ENCODE data around the gene WDR35.
"Not testable (repeated sequence)": the region's sequence is repeated elsewhere in the genome, so short reads cannot be mapped to it uniquely, and the experiment has no call there.

Gene WDR35

GRCh38 chr2:19891971-19892370, 97.9 kb downstream of the WDR35 start:
- DNase-seq = not testable (repeated sequence)

DNA sequence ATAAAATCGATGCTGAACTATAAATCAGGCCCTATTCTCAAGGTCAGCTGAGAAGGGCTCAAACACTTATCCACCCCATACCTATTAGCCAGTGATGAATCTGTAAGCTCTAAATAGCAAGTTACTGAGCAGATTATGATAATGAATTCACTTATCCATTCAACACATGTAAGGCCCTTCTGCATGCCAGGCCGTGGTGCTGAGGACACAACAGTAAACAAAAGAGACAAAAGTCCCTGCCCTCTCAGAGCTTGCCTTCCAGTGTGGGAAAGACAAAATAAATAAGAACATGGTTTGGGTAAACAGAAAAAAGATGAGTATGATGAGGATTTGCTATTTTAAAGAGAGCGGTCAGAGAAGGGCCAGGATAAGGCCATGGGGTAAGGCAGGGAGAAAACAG, 99.8 kb downstream of the WDR35 start:
- no peak for DNase-seq

DNA sequence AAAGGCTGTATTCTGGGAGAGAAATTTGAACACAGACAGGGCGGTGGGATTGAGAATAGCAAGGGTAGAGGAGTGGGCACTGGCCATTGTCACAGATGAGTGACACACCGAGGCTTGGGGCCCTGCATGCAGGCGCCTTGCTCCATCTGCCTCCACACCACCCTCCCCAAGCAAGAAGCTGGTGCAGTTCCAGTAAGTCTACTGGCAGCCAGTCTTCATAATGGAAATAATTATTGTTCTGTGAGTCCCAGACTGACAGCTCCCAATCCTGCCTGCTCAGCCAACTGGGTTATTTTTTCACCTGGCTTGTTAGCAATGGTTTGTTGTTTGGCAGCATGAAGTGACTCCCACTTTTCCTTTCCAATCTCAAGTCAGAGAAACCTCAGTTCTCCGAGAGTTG, 101.1 kb downstream of the WDR35 start:
- no peak for DNase-seq

GRCh38 chr2:19887510-19887909, 102.4 kb downstream of the WDR35 start:
- no peak for DNase-seq

DNA sequence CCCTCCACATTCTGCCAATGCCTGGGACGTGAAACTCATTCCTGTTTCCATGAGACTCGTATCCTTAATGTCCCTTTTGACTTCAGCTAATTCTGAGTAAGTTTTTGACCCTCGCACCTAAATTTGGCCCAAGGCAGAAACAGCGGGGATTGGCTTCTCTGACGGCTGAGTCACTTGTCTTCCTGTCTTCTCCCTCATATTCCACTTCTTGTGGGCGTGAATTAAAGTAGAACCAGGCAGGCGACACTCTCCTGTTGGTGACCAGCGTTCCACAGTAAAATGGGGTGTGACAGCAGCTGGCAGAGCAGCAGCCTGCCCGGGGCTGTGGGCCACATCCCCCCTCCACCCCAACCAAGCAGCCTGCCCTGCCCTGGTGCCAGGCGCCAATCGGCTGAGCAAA, 103.6 kb downstream of the WDR35 start:
- no peak for DNase-seq

DNA sequence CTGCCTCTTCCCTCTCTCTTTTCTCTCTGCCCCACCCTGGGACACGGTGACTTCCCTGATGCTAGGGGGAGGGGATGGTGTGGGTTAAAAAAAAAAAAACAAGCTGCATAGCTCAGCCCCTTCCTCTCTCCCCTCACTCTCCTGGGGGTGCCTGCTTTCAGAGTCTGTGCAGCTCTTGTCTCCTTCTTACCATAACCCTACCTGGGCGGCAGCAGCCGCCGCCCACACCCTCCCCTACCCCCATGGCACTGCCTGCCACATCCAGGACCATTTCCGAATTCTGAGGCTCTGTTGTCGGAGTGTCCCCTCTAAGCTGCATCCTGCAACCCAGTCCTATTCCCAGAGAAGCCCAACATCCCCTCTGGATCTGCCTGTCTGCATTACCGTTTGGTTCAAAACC, 104.1 kb downstream of the WDR35 start:
- DNase-seq = no peak

DNA sequence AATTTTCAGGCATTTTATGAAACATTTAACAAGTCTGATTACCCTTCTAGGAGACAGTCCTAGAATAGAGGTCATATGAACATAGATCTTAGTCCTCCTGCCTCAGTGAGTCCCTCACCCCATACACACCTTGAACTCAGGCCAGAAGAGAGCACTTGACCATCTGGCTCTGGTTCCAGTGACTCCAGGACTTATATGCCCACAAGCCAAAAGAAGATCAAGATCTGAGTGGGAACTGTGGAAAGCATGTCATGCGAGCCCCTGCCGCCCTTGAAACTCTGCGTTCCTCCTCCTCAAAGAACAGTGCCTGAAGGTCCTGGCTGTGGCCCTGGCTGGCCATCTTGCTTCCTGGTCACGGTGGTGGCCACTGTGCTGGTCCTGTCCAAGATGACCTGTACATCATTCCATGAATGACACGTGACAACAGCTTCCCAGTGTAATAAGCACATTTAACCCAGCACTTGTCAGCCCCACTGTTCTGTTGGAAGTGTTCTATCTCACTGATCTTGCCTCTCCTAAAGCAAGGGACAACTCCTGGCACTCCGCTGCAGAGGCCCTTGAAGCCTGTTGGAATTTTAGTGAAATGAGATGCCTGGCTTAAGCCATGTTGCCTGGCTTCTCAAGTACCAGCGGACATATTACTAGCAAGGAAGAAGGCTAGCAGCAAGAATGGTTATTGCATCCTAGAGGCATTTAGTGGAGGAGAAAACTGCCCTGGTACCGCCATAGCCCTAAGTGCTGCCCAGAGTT, 105.8 kb downstream of the WDR35 start:
- DNase-seq = no peak

DNA sequence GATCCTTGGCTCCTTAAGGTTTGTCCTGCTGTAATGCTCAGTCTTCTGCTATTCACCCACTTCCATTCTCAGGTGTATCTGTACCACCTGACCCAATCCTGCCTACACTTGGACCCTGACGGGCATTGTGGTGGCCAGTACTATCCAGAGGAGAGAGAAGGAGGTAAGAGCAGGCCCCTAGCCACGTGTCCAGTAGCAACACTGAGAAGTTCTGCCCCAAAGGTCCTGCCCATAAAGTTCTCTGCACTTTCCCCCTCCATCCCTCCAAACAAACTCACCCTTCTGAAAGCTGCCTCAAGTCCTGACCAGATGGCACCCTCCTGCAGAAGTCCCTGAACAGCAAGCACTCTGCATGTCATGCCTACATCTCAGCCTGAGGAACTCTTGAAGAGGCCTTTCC, 106.4 kb downstream of the WDR35 start:
- DNase-seq = no peak

- DNase-seq = no peak
These were observed 107.6 kb downstream of the WDR35 start for GRCh38 chr2:19882286-19882685.

DNA sequence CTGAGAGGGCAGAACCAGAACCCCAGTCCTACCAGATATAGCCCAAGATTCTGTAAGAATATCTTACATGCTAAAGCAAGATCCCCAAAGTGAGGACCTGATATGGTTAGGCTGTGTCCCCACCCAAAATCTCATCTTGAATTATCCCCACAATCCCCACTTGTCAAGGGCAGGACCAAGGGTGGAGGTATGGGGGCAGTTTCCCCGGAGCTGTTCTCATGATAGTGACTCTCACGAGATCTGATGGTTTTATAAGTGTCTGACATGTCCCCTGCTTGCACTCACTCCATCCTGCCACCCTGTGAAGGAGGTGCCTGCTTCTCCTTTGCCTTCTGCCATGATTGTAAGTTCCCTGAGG, 108.0 kb downstream of the WDR35 start:
- DNase-seq = no peak

DNA sequence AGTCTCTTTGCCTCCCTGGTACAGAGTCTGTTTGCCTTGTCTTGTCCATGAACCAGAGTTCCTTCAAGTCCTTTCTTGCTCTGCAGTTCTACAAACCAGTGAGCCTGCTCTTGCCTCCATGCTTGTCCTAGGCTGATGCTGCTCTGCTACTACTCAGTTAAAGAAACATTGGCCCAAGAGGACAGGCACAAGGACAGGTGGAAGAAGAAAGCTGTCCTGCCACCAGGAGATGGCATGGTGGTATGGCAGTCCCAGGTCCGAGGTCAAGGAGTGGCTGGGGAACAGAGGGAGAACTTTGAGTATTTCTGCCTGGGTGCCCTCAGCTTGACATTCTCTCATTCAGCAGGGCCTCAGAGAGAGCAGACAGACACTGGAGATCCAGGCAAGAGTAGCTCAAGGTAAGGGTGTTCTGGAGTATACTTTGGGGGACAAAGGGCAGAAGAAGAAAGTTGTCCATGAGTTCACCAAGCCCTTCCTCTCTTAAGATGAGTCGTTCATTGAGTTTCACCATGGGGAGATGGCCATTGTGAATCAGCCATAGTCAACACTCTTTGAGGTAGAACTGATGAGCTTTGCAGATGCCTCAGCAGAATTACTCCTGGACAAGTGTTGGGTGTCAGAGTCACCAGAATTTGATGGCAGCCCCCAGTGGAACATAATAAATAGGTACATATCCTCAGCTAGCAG, 108.5 kb downstream of the WDR35 start:
- no peak for DNase-seq

DNA sequence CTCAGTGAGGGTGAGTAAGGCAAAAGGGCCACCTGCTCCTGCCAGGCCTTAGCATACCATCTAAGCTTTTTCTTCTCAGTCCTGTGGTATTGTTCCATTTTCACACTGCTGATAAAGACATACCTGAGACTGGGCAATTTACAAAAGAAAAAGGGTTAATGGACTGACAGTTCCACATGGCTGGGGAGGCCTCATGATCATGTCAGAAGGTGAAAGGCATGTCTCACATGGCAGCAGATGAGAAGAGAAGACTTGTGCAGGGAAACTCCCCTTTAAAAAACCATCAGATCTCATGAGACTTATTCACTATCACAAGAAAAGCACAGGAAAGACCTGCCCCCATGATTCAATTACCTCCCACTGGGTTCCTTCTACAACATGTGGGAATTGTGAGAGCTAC, 109.7 kb downstream of the WDR35 start:
- not testable (repeated sequence) for DNase-seq

DNA sequence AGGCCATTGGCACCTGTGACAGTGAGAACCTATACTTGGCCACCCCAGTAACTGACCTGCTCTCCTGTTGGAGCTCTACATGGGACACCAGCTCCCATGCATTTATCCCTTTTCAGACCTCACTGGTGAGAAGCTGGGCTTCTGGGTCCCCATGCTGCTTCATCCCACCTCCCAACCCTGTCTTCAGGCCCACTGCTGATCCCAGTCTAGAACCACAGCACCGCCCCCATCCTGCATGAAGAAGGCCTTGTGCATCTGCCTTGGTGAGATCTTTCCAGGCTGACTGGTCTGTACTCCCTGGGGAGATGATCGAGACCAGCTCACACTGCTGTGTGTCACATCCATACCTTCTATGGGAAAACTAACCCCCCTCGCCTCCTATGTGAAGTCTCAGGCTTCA, 110.8 kb downstream of the WDR35 start:
- no peak for DNase-seq

DNA sequence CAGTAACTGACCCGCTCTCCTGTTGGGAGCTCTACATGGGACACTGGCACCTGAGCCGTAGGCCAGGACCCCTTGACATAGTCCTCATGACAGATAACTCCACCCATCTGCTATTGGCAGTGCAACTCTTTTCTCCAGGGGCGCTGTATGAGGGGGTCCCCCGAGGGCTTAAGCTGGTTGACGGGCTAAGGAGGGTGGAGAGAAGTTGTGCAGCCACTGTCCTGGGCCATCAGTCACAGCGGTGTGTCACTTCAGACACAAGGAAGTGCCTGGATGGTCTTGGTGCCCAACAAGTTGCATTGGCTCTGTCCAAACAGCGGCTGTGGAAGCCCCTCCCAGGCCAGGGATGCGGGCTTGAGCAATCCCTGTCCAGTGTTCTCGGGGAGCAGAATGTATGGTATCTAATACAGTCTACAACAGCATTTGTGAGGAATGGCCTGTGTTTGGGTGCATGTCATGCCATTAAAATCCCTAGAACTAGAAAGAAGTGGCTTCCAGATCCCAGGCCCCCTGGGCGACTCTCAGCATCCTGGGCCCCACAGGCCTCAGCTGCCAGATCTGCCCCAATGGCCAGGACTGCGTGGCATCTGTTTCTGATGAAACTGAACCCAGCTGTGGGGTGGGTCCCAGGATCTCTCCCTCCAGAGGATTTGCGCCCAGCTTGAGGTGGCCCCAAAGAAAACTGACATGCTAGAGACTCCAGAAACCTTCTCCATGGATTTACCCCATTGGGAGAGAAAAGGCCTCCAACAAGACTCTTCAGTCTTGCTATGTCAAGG, 111.4 kb downstream of the WDR35 start:
- no peak for DNase-seq

- no peak for DNase-seq
These were observed 113.2 kb downstream of the WDR35 start for GRCh38 chr2:19876751-19877150.

DNA sequence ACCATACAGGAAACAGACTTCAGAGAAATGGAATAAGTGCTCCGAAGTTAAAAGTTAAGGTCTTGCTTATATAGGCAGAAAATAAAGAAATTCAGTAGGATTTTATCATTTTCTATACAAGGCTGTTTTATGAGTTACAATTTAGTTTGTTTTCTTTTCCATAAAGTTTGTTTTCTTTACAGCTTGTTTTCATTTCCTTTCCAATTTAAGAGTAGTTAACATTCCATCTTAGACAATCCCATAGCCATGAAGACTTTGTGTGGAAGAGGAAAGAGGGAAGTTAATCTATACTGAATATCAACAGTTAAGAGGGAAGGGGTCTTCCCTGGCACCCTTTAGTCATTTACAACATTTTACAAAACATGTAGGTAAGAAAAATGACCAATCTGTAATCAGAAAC, 114.6 kb downstream of the WDR35 start:
- no peak for DNase-seq

GRCh38 chr2:19874726-19875125, 115.2 kb downstream of the WDR35 start:
- no peak for DNase-seq

DNA sequence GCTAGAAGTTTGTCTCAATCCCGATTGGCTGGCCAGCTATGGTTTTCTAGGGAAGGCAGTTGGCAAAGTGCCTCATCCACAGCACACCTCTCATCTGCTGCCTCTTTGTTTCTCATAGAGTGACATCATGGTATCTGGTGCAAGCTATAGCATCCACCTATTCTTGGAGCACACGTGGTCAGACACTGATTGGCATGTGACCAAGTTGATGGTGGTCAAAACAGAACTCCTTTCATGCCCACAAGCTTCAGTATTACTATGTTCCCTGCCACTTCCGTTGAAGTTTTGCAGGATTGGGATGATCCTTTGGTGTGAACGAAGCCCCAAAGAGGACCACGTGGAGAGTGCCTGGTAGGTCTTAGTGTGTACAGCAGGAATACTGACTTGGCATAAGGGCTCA, 116.9 kb downstream of the WDR35 start:
- no peak for DNase-seq

GRCh38 chr2:19872302-19872701, 117.6 kb downstream of the WDR35 start:
- no peak for DNase-seq

DNA sequence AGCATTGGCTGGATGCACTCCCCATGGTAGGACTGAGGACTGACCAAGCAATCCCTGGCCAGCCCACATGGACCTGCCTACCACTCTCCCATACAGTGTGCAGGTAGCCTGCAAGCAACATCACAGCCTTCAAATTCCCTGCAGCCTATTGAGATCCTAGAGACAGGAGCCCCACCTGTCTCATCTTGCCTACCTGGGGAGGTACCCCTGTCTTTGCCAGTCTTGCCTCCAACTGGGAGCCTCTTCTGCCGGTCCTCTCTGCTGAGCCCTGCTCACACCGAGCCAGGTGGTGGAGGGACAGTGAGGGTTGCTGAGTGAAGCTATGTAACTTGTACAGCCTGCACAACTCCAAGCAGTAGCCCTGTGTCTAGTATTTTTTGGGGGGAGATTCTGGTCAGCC, 118.1 kb downstream of the WDR35 start:
- DNase-seq = no peak

DNA sequence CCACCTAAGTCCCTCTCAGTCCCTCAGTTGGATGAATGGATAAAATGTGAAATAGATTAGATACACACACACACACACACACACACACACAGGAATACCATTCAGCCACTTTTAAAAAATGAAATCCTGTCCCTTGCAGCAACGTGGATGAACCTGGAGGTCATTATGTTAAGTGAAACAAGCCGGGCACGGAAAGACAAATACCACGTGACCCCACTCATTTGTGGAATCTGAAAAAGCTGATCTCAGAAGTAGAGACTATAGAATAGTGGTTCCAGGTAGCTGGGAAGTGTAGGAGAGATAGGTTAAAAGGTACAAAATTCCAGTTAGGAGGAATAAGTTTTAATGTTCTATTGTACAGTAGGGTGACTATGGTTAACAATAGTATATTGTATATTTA, 119.1 kb downstream of the WDR35 start:
- no peak for DNase-seq

DNA sequence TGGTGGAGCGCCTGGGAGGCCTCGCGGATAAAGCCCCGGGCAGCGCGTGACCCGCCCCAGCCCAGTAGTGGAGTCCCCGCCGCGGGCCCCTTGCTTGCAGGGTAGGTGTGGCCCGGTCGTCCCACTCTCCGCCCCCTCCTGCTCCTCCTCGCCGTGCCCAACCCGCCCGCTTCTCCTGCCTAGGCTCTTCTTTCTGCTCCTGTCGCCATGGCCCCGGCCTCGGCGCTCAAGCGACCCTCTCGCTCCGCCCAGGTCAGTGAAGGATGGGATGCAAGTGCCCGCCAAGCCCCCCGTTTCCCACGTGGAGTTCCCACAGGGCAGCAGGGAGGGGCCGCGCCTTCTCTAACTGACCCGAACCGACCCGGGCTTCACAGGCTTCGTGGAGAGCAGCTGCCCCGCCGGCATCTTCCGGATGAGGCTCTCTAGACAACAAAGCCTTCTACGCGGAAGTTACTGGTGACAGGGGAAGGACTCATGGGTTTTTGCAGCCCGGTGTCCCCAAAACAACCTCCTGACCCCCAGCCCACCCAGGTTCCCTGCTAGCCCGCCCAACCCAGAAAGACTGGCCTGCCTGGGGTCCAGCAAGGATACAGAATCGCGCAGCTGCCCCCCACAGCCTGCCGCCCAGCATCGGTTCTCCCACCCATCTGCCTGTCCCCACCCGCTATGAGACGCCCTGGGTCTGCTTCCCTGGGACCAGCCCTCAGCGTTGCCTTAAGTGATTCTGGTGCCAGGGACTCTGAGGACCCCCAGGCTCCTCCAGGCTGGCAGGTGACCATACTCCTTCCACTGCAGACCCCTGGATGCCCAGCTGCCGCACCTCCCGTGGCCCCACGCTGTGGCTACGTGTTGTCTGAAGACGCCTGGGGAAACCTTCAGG, 121.0 kb downstream of the WDR35 start:
- DNase-seq = no peak

DNA sequence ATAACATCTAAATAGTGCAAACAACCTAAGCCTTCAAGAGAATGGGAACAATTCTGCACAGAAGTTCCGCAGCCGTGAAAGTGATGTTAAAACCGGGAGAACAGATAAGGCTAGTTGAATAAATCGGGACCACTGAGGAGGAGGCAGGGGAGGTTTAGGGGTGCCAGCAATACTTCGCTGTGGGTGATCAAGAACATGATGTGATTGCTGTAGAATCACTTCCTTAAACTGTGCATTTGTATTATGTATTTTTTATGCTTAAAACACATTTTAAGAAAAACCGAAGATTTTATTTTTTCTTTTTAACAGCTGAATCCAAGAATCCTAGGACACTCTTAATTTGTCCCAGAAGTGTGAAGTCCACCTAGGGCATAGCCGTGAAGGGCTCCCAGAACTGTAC, 121.7 kb downstream of the WDR35 start:
- DNase-seq = no peak

Measured in DMS 273 treated with DMSO at 0.1 percent for 48 hours (cell line).